ENCODE data around the gene ENO2.
"Not testable (repeated sequence)": the region's sequence is repeated elsewhere in the genome, so short reads cannot be mapped to it uniquely, and the experiment has no call there.

The ENO2 gene

DNA sequence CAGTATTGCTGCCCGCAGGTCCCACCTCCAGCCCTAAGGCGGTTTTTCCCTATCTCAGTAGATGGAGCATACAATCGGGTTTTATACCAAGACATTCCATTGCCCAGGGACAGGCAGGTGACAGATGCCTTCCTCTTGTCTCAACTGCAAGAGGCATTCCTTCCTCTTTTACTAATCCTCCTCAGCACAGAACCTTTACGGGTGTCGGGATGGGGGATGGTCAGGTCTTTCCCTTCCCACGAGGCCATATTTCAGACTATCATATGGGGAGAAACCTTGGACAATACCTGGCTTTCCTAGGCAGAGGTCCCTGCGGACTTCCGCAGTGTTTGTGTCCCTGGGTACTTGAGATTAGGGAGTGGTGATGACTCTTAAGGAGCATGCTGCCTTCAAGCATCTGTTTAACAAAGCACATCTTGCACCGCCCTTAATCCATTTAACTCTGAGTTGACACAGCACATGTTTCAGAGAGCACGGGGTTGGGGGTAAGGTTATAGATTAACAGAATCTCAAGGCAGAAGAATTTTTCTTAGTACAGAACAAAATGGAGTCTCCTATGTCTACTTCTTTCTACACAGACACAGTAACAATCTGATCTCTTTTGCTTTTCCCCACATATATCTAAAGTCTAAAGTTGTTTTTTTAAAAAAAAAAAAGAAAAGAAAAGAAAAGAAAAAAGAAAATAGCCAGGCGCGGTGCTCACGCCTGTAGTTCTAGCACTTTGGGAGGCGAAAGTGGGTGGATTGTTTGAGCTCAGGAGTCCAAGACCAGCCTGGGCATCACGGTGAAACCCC is 28.0 kb upstream of the ENO2 start:
- DNase-seq: peak; percentile 71

GRCh38 chr12:6887460-6887859 is 26.9 kb upstream of the ENO2 start:
- no peak for DNase-seq

DNA sequence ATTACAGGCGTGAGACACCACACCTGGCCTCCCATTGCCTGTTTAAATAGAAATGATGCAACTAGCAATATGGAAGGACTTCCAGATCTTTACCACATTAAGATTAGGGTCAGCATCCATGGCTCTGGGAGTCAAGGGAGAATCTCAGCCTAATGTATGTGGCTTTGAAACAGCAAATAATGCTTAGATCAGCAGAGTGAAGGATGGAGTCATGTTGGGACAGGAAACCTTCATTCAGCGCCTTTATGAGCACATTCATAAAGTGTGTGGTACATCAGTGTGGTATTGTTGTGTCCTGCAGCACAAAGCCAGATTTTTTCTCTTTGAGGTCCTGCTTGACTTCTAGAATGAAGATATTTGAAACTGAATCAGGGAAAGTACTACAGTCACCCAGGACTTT is 26.0 kb upstream of the ENO2 start:
- no peak for DNase-seq

DNA sequence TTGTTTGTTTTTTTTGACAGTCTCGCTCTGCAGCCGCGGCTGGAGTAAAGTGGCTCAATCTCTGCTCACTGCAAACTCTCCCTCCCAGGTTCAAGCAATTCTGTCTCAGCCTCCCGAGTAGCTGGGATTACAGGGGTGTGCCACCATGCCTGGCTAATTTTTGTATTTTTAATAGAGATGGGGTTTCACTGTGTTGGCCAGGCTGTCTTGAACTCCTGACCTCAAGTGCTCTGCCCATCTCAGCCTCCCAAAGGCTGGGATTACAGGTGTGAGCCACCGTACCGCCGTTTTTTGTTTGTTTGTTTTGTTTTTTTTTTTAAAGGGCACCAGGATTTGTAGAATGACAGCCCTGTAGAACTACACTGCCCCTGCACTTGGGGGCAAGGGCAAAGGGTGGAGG is 25.6 kb upstream of the ENO2 start:
- DNase-seq: not testable (repeated sequence)

DNA sequence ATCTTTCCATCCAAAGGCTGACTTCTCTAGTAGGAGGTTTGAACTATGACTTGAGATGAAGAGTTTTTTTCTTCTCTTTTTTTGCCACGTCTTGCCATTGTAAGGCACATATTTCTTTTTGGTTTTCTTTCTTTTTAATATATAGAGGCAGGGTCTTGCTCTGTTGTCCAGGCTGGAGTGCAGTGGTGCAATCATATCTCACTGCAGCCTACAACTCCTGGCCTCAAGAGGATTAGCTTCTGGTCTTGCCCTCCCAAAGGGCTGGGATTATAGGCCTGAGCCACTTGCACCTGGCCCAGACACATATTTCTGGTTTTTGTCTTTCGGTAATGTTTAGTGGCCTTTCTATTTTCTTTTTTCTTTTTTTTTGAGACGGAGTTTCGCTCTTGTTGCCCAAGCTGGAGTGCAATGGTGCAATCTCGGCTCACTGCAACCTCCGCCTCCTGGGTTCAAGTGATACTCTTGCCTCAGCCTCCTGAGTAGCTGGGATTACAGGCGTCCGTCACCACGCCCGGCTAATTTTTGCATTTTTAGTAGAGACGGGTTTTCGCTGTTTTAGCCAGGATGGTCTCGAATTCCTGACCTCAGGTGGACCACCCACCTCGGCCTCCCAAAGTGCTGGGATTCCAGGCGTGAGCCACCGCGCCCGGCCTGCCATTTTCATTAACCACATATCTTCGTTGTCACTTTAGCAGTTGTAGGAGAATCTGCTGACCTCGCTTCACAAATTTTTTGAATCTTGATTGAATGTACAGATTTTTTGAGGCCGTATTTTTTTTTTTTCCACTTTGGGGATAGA is 24.4 kb upstream of the ENO2 start:
- not testable (repeated sequence) for DNase-seq

GRCh38 chr12:6890789-6891645 is 23.4 kb upstream of the ENO2 start:
- peak; percentile 98 for DNase-seq

- DNase-seq: no peak
These were observed 22.8 kb upstream of the ENO2 start for GRCh38 chr12:6891646-6892001.

DNA sequence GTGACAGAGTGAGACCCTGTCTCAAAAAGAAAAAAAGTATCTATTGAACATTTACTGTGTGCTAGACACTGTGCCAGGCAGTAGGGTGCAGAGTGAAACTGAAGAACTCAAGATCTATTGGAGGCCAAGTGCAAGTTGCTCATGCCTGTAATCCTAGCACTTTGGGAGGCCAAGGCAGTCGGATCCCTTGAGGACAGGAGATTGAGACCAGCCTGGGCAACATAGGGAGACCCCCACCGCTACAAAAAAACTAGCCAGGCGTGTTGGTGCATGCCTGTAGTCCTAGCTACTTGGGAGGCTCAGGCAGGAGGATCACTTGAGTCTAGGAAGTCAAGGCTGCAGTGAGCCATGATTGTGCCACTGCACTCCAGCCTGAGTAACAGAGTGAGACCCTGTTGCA is 21.7 kb upstream of the ENO2 start:
- DNase-seq: not testable (repeated sequence)

DNA sequence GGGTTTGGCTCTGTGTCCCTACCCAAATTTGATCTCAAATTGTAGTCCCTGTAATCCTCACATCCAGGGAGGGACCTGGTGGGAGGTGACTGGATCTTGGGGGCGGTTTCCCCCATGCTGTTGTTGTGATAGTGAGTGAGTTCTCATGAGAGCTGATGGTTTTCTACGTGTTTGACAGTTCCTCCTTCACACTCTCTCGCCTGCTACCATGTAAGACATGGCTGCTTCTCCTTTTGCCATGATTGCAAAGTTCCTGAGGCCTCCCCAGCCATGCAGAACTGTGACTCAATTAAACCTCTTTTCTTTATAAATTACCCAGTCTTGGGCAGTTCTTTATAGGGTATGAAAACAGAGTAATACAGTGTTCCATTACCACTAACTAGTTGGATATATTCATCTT is 20.1 kb upstream of the ENO2 start:
- no peak for DNase-seq

GRCh38 chr12:6896846-6897435 is 17.4 kb upstream of the ENO2 start:
- no peak for DNase-seq

DNA sequence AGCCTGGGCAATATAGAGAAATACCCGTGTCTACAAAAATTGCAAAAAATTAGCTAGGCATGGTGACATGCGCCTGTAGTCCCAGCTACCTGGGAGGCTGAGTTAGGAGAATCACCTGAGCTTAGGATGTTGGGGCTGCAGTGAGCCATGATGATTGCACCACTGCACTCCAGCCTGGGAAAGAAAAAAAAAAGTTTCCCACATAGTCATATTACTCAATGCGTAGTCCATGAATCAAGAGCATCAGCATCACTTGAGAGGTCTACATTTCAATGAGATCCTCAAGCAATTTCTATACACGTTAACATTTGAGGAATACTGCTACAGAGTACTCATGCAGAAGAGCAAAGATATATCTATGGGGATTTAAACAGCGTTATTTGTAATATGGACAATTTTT is 15.0 kb upstream of the ENO2 start:
- DNase-seq: no peak

GRCh38 chr12:6899837-6900519 is 14.4 kb upstream of the ENO2 start:
- no peak for DNase-seq

- peak; percentile 77 for DNase-seq
These were observed 11.9 kb upstream of the ENO2 start for GRCh38 chr12:6902448-6902847.

DNA sequence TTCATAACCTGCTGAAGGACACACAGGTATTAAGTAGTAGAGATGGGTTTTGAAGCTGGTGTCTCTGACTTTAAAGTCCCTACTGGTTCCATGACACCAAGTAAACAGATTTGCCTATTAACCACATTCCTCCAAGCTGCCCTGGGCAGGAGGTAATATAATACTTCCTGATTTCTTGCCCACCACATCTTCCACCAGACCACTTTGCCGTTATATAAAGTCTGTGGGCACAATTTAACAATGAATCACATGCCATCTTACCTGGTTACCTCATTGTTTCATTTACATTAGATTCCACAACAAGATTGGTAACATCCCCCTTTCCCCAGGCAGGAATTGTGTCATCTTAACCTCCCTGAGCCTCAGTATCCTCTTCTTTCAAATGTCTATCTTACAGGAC is 10.7 kb upstream of the ENO2 start:
- DNase-seq: no peak

DNA sequence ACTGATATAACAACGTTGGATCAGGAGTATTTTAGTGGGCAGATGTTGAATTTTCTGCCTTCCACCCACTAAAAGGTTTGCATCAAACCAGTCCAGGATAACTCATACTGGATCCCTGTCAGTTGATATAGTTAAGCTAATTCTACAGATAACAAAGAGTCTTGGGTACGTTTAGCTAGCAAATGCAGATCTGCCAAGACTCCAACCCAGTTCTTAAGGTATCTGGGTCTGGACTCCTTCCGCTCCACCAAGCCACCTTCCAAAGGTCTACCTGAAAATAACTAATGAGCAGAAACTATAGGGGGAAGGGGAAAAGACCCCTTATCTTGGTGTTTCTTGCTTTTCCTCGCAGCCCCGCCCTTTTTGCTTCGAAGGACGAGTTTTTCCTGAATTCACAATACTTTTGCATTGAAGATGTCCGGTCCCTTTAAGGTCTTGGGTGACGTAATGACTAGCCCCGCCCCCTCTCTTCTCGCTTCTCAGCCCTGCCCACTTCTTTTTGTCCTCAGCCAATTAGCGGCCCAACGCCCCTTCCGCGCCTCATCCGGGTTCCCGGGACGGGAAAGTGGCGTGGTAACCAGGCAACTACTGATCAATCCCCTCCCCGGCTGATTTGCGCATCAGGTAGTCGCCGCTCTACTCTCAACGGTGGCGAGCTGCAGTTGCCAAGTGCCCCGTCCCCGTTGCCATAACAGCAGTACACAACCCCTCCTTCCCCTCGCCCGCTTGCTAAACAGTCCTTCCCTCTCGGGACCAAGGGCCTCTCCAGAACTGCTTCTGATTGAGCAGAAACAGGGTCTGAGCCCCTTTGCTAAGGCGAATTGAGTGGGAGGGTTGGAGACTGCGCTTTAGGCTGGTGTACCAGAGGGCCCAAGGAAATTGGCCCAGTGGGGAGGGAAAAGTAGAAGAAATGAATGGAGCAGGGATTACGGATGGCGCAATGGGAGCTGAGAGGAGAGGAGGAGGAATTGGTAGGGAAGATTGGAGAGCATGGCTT is 9.8 kb upstream of the ENO2 start, which contains the start of gene LRRC23:
LRRC23 (plus strand) TSS at position 543 of the 997 bp plus-strand sequence. CDS start 812 bp downstream, outside the sequence.
- DNase-seq: peak; percentile 100

GRCh38 chr12:6905414-6906040 is 8.9 kb upstream of the ENO2 start:
- no peak for DNase-seq

DNA sequence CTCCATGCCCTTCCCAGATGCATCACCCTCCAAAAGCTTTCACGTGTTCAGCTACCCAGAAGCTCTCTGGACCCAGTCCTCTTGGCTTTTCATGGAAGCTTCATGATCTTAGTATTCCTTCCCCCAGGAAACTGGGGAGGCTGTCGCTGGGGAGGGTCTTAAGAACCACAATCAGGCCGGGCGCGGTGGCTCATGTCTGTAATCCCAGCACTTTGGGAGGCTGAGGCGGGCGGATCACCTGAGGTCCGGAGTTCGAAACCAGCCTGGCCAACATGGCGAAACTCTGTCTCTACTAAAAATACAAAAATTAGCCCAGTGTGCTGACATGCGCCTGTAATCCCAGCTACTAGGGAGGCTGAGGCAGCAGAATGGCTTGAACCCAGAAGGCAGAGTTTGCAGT is 6.2 kb upstream of the ENO2 start:
- DNase-seq: not testable (repeated sequence)

DNA sequence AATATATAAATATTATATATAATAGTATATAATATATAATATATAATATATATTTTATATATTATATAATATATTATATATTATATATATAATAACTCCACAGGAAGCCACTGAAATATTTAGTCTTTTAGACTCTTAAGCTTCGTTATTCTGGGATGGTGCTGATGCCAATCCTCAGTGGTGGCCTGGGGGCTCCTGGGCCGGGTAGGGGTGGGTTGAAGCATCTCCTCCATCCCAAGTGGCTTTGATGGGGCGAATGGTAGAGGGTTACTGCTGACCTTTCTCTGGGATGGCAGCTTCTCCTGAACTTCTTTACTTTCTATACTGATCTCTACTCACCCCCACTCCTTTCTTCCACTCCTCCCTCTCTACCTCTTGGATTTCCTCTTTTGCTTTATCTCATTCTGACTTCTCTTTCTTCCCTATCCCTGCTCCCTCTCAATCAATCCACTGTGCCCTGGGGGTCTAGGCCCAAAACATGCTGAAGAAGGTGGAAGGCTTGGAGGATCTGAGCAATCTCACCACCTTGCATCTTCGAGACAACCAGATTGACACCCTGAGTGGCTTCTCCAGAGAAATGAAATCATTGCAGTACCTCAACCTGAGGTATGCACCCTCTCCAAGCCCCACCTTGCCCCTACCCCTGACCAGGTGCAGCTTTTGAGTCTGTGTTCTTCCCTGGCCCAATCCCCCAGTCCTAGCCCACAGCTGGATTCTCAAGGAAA is 4.8 kb upstream of the ENO2 start:
- no peak for DNase-seq

DNA sequence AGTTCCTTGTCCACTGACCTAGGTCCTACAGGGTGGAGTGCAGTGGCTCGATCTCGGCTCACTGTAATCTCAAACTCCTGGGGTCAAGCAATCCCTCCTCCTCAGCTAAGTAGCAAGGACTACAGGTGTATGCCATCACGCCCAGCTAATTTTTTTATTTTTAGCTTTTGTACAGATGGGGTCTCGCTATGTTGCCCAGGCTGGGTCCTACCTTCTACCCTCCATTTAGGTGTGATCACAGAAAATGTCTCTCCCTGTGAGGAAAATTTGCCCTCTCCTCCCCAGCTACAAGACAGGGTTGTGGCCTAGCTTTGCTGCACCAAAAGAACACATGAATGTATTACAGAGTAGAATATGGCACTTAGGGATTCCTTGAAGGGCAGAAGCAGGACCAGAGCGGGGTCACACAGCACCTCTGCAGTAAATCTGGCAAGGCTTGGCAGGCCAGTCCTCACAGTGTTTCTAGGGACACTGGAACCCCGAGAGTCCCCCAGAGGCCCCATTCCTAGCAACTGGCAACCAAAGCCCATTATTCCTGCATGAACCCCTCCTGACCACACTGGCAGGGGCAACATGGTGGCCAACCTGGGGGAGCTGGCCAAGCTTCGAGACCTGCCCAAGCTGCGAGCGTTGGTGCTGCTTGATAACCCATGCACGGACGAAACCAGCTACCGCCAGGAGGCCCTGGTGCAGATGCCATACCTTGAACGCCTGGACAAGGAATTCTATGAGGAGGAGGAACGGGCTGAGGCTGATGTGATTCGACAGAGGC is 2.0 kb upstream of the ENO2 start:
- no peak for DNase-seq
